GM23338 (cell line): ENCODE measurements around the gene SNX17. TPM values are rescaled to one million over a fixed set of nuclear protein-coding genes. Genes with fewer than 3 reads are reported as not detected.
A peak's percentile ranks its signal among the peaks of the same experiment; 100 is the strongest.

Experiments
- ATAC-seq: fragments of 200-7000 bp; cut with Tn5 transposase; 3 replicates; pipeline ENCODE4 v1.9.1; 2020
- DNase-seq: peaks from one replicate; pipeline ENCODE4 v3.0.0-alpha.2; 2015; ENCODE audit warnings: low spot score
- H2AFZ ChIP-seq: fragments of 200-600 bp; sonication (generic); 2 replicates; pipeline ENCODE4 v1.8.0; 2016; ENCODE audit warnings: antibody characterized with exemption, mild to moderate bottlenecking, moderate library complexity
- H3F3A ChIP-seq: fragments of 200-600 bp; sonication (generic); replicated peaks from 2 replicates; pipeline ENCODE4 v1.8.0; 2017; ENCODE audit warnings: antibody characterized with exemption, mixed run types, low read depth
- H3K27ac ChIP-seq: fragments of 200-600 bp; sonication (generic); 2 replicates; pipeline ENCODE4 v1.6.1; 2016; ENCODE audit warnings: low read depth
- H3K27me3 ChIP-seq: fragments of 200-600 bp; sonication (generic); 2 replicates; pipeline ENCODE4 v1.8.0; 2016; ENCODE audit warnings: mild to moderate bottlenecking, mixed run types, moderate library complexity; ENCODE audit not compliant: insufficient read depth
- H3K36me3 ChIP-seq: fragments of 200-600 bp; sonication (generic); 2 replicates; pipeline ENCODE4 v1.8.0; 2016; ENCODE audit warnings: mild to moderate bottlenecking; ENCODE audit not compliant: insufficient read depth
- H3K4me1 ChIP-seq: fragments of 200-600 bp; sonication (generic); 2 replicates; pipeline ENCODE4 v1.8.0; 2016; ENCODE audit warnings: mild to moderate bottlenecking, moderate library complexity; ENCODE audit not compliant: insufficient read depth
- H3K4me2 ChIP-seq: fragments of 200-600 bp; sonication (generic); 2 replicates; pipeline ENCODE4 v1.7.1; 2017; ENCODE audit warnings: mixed run types
- H3K4me3 ChIP-seq: fragments of 200-600 bp; sonication (generic); 2 replicates; pipeline ENCODE4 v1.6.1; 2016; ENCODE audit warnings: mixed run types
- H3K79me2 ChIP-seq: fragments of 200-600 bp; sonication (generic); replicated peaks from 2 replicates; pipeline ENCODE4 v1.8.0; 2017; ENCODE audit warnings: mild to moderate bottlenecking; ENCODE audit not compliant: insufficient read depth
- H3K9me2 ChIP-seq: fragments of 200-600 bp; sonication (generic); 2 replicates; pipeline ENCODE4 v1.8.0; 2017; ENCODE audit not compliant: insufficient read depth
- H4K20me1 ChIP-seq: fragments of 200-600 bp; sonication (generic); replicated peaks from 2 replicates; pipeline ENCODE4 v1.8.0; 2017; ENCODE audit warnings: mild to moderate bottlenecking; ENCODE audit not compliant: insufficient read depth
- H3K27ac Mint-ChIP-seq: 2 replicates; pipeline ENCODE4 v1.8.0; 2020; ENCODE audit warnings: inconsistent platforms, mild to moderate bottlenecking, moderate library complexity, mixed read lengths
- H3K27me3 Mint-ChIP-seq: 3 replicates; pipeline ENCODE4 v1.8.0; 2022; ENCODE audit warnings: low read depth, mild to moderate bottlenecking, moderate library complexity, mixed read lengths, inconsistent platforms; ENCODE audit not compliant: insufficient read depth, poor library complexity
- H3K36me3 Mint-ChIP-seq: 3 replicates; pipeline ENCODE4 v1.8.0; 2021; ENCODE audit warnings: low read depth, mild to moderate bottlenecking, inconsistent platforms, moderate library complexity, mixed read lengths
- H3K4me1 Mint-ChIP-seq: 3 replicates; pipeline ENCODE4 v1.8.0; 2020; ENCODE audit warnings: mild to moderate bottlenecking, inconsistent platforms, mixed read lengths
- H3K4me3 Mint-ChIP-seq: 3 replicates; pipeline ENCODE4 v1.8.0; 2021; ENCODE audit warnings: moderate library complexity, mild to moderate bottlenecking, inconsistent platforms, mixed read lengths
- H3K9me3 Mint-ChIP-seq: 3 replicates; pipeline ENCODE4 v1.8.0; 2020; ENCODE audit warnings: moderate library complexity, mild to moderate bottlenecking, inconsistent platforms, mixed read lengths
- CREB1 ChIP-seq: fragments of 250-450 bp; sonication (Bioruptor Pico); IDR thresholded peaks from 2 replicates; pipeline ENCODE4 v1.5.0; 2020; ENCODE audit warnings: low read depth, mild to moderate bottlenecking, moderate library complexity
- CTCF ChIP-seq, 2 experiments: fragments of 200-600 bp in 1 of 2; sonication (generic) in 1 of 2; conservative IDR thresholded peaks; 2 replicates each; pipeline versions ENCODE4 v1.5.1 to v1.6.1; 2016 to 2017; ENCODE audit warnings: antibody characterized with exemption in 2 of 2, low read depth in 2 of 2, mild to moderate bottlenecking in 2 of 2, moderate library complexity in 1 of 2
- ETS1 ChIP-seq: IDR thresholded peaks from 2 replicates; pipeline ENCODE4 v1.6.1; 2016; ENCODE audit warnings: antibody characterized with exemption
- JUNB ChIP-seq: IDR thresholded peaks from one replicate; pipeline ENCODE4 v1.6.1; 2016; ENCODE audit warnings: antibody characterized with exemption; ENCODE audit not compliant: unreplicated experiment
- NANOG ChIP-seq: IDR thresholded peaks from 2 replicates; pipeline ENCODE4 v1.6.1; 2016; ENCODE audit warnings: antibody characterized with exemption, borderline replicate concordance
- POLR2AphosphoS5 ChIP-seq: IDR thresholded peaks from 2 replicates; pipeline ENCODE4 v1.6.1; 2016; ENCODE audit warnings: antibody characterized with exemption, low read depth
- STAT1 ChIP-seq: IDR thresholded peaks from one replicate; pipeline ENCODE4 v1.6.1; 2016; ENCODE audit warnings: antibody characterized with exemption; ENCODE audit not compliant: unreplicated experiment
- ZNF114 ChIP-seq: fragments of 250-450 bp; sonication (Bioruptor Pico); IDR thresholded peaks from 2 replicates; pipeline ENCODE4 v1.5.0; 2020; ENCODE audit warnings: mild to moderate bottlenecking, moderate library complexity
- ZNF331 ChIP-seq: fragments of 250-450 bp; sonication (Bioruptor Pico); IDR thresholded peaks from 2 replicates; pipeline ENCODE4 v1.5.0; 2020; ENCODE audit warnings: low read depth, mild to moderate bottlenecking, moderate library complexity
- ZNF462 ChIP-seq: fragments of 250-450 bp; sonication (Bioruptor Pico); IDR thresholded peaks from 2 replicates; pipeline ENCODE4 v1.5.0; 2020; ENCODE audit warnings: mild to moderate bottlenecking, moderate library complexity
- polyA plus RNA-seq: library from polyadenylated mRNA; unstranded; fragments of >200 nt; fragmentation: Nextera tagmentation; extraction: Ambion mirVana; gene quantifications from 2 replicates; pipeline ENCODE4 v1.2.1, GENCODE V29; 2016
- total RNA-seq: library from RNA; depleted of rRNA; stranded (reverse); fragments of >200 nt; shearing (Covaris generic); gene quantifications from 2 replicates; pipeline ENCODE4 v1.2.3, GENCODE V29; 2014

The SNX17 gene
- total and polyA plus RNA-seq, 2 experiments from 2014 or later, result 34.0 to 58.0 TPM

GRCh38 chr2:27398962-27399361 lies 28.5 kb downstream of the SNX17 start (continued):
- TF ChIP-seq JUNB (no peak), STAT1 (no peak), CREB1 (no peak), ZNF331 (no peak), ZNF114 (CRISPR knock-in tag) (no peak)

- TF ChIP-seq STAT1 (no peak), JUNB (no peak), ZNF462 (CRISPR knock-in tag) (no peak), ETS1 (no peak), ZNF331 (no peak), CREB1 (no peak), CTCF (conservative IDR thresholded peaks at IDR 0.05; ENCODE audit: low read depth in 2 of 2) (no peak), POLR2AphosphoS5 (no peak), NANOG (no peak)
- H3K27ac ChIP-seq, result peak overlapping the region; percentile 45; the same call in 1 of the 2 replicates
- Mint-ChIP-seq H3K36me3 (peaks cover 28% of the 10 kb centered on the region), H3K4me3 (no peak overlapping the region), H3K27ac (0 out of 2 replicates have a peak overlapping the region, but pooled peaks have one; percentile 11), H3K4me1 (no peaks in the 10 kb centered on the region), H3K9me3 (no peaks in the 10 kb centered on the region), H3K27me3 (peaks cover 5% of the 10 kb centered on the region)
- H3F3A ChIP-seq, result no peaks in the 10 kb centered on the region; the same call in 1 of the 2 replicates
- no peak overlapping the region for H3K4me3 ChIP-seq
- no peaks in the 10 kb centered on the region; the same call in 1 of the 2 replicates for H3K4me1 ChIP-seq
- H3K79me2 ChIP-seq, result peaks cover 100% of the 10 kb centered on the region
- H3K36me3 ChIP-seq, result no peaks in the 10 kb centered on the region
- H3K27me3 ChIP-seq, result no peaks in the 10 kb centered on the region
- ATAC-seq (no peak), DNase-seq (no peak)
- H3K4me2 ChIP-seq, result no peak overlapping the region
- H3K9me2 ChIP-seq, result no peaks in the 10 kb centered on the region
- no peak overlapping the region for H2AFZ ChIP-seq
- H4K20me1 ChIP-seq, result peaks cover 86% of the 10 kb centered on the region
These were observed 30.1 kb downstream of the SNX17 start for GRCh38 chr2:27400348-27401135.
